Neural crest cell (in vitro differentiated cells): Measurements from ENCODE around the gene DKKL1. TPM values are rescaled to one million over a fixed set of nuclear protein-coding genes. Genes with fewer than 3 reads are reported as not detected.

ENCODE experiments used
- DNase-seq: peaks from one replicate; pipeline ENCODE4 v3.0.0; 2021; ENCODE audit warnings: low read depth, mixed read lengths, low spot score
- H3K27ac Mint-ChIP-seq: one replicate; pipeline ENCODE4 v1.8.0; 2021; ENCODE audit warnings: mild to moderate bottlenecking, mixed read lengths; ENCODE audit not compliant: unreplicated experiment
- H3K27me3 Mint-ChIP-seq: 2 replicates; pipeline ENCODE4 v1.8.0; 2021; ENCODE audit warnings: low read depth, mild to moderate bottlenecking, mixed read lengths
- H3K36me3 Mint-ChIP-seq: 2 replicates; pipeline ENCODE4 v1.8.0; 2021; ENCODE audit warnings: low read depth, mild to moderate bottlenecking, mixed read lengths
- H3K4me1 Mint-ChIP-seq: 2 replicates; pipeline ENCODE4 v1.8.0; 2021; ENCODE audit warnings: mixed read lengths
- H3K4me3 Mint-ChIP-seq: one replicate; pipeline ENCODE4 v1.8.0; 2021; ENCODE audit warnings: mild to moderate bottlenecking, mixed read lengths
- H3K9me3 Mint-ChIP-seq: 2 replicates; pipeline ENCODE4 v1.8.0; 2021; ENCODE audit warnings: mixed read lengths
- total RNA-seq: library from RNA; stranded (reverse); gene quantifications from 2 replicates; pipeline ENCODE4 v1.2.1, GENCODE V29; 2021
- TF ChIP-seq, protein P1 (sequence below): fragments of 200-600 bp; sonication (generic); conservative IDR thresholded peaks from 2 replicates; pipeline ENCODE4 v1.5.0; 2021; ENCODE audit warnings: antibody characterized with exemption, mild to moderate bottlenecking

Gene DKKL1
- total RNA-seq, 1 donor from 2014 or later, result 2.0 TPM

GRCh38 chr19:49355909-49356353 lies 7.7 kb upstream of the DKKL1 start:
- Mint-ChIP-seq H3K4me3 (peak overlapping the region; percentile 79), H3K36me3 (peaks cover 35% of the 10 kb centered on the region), H3K4me1 (peaks cover 28% of the 10 kb centered on the region)

GRCh38 chr19:49356382-49356781 lies 7.3 kb upstream of the DKKL1 start:
- Mint-ChIP-seq H3K27me3 (peaks cover 3% of the 10 kb centered on the region), H3K27ac (peak overlapping the region; percentile 59), H3K4me3 (peak overlapping the region; percentile 79), H3K36me3 (peaks cover 31% of the 10 kb centered on the region), H3K9me3 (no peaks in the 10 kb centered on the region), H3K4me1 (peaks cover 28% of the 10 kb centered on the region)
- DNase-seq, result no peak
- TF ChIP-seq, protein P1, sequence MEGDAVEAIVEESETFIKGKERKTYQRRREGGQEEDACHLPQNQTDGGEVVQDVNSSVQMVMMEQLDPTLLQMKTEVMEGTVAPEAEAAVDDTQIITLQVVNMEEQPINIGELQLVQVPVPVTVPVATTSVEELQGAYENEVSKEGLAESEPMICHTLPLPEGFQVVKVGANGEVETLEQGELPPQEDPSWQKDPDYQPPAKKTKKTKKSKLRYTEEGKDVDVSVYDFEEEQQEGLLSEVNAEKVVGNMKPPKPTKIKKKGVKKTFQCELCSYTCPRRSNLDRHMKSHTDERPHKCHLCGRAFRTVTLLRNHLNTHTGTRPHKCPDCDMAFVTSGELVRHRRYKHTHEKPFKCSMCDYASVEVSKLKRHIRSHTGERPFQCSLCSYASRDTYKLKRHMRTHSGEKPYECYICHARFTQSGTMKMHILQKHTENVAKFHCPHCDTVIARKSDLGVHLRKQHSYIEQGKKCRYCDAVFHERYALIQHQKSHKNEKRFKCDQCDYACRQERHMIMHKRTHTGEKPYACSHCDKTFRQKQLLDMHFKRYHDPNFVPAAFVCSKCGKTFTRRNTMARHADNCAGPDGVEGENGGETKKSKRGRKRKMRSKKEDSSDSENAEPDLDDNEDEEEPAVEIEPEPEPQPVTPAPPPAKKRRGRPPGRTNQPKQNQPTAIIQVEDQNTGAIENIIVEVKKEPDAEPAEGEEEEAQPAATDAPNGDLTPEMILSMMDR, result no peak

More at GRCh38 chr19:49355909-49356353, 7.7 kb upstream of the DKKL1 start:
- no peaks in the 10 kb centered on the region for H3K9me3 Mint-ChIP-seq
- H3K27me3 Mint-ChIP-seq, result peaks cover 3% of the 10 kb centered on the region
- no peak for DNase-seq
- TF ChIP-seq, protein P1, result no peak
- peak overlapping the region; percentile 59 for H3K27ac Mint-ChIP-seq

GRCh38 chr19:49357186-49357585 lies 6.5 kb upstream of the DKKL1 start:
- peaks cover 5% of the 10 kb centered on the region for H3K27me3 Mint-ChIP-seq
- H3K4me1 Mint-ChIP-seq, result peaks cover 33% of the 10 kb centered on the region
- H3K9me3 Mint-ChIP-seq, result no peaks in the 10 kb centered on the region
- H3K27ac Mint-ChIP-seq, result peak overlapping the region; percentile 19
- H3K4me3 Mint-ChIP-seq, result peak overlapping the region; percentile 49
- TF ChIP-seq, protein P1, result no peak
- DNase-seq, result no peak
- H3K36me3 Mint-ChIP-seq, result peaks cover 30% of the 10 kb centered on the region

GRCh38 chr19:49359851-49360820 lies 3.5 kb upstream of the DKKL1 start:
- H3K4me1 Mint-ChIP-seq, result peaks cover 33% of the 10 kb centered on the region
- H3K27ac Mint-ChIP-seq, result peak overlapping the region; percentile 91

GRCh38 chr19:49361438-49362047 lies 2.1 kb upstream of the DKKL1 start:
- peaks cover 5% of the 10 kb centered on the region for H3K27me3 Mint-ChIP-seq
- no peak overlapping the region for H3K27ac Mint-ChIP-seq
- no peaks in the 10 kb centered on the region for H3K9me3 Mint-ChIP-seq
- H3K4me3 Mint-ChIP-seq, result no peak overlapping the region
- H3K4me1 Mint-ChIP-seq, result peaks cover 26% of the 10 kb centered on the region
- DNase-seq, result peak; percentile 57
- TF ChIP-seq, protein P1, result no peak
- peaks cover 8% of the 10 kb centered on the region for H3K36me3 Mint-ChIP-seq

More at GRCh38 chr19:49359851-49360820, 3.5 kb upstream of the DKKL1 start:
- TF ChIP-seq, protein P1, result no peak
- Mint-ChIP-seq H3K9me3 (no peaks in the 10 kb centered on the region), H3K36me3 (peaks cover 14% of the 10 kb centered on the region), H3K4me3 (no peak overlapping the region), H3K27me3 (peaks cover 5% of the 10 kb centered on the region)
- no peak for DNase-seq
